Measurements from ENCODE around the gene ADAMTS17. TPM values are rescaled to one million over a fixed set of nuclear protein-coding genes. Genes with fewer than 3 reads are reported as not detected.

Gene ADAMTS17
- total RNA-seq, 1 donor from 2014 or later, result 0.83 TPM

GRCh38 chr15:100174904-100175275, 166.9 kb downstream of the ADAMTS17 start:
- H3K27me3 Mint-ChIP-seq (ENCODE audit: insufficient read depth), result peaks cover 2% of the 10 kb centered on the region
- peaks cover 4% of the 10 kb centered on the region for H3K36me3 Mint-ChIP-seq (ENCODE audit: low read depth)
- H3K4me1 Mint-ChIP-seq (ENCODE audit: low read depth), result peaks cover 9% of the 10 kb centered on the region
- no peak overlapping the region for H3K4me3 Mint-ChIP-seq
- intact Hi-C loops (cut with micrococcal nuclease), result loop anchor here (5.0 kb wide), 1 partner anchor 1528 kb away; the partner anchor contains the start of gene IGF1R
- DNase-seq (ENCODE audit: low spot score), result no peak
- H3K27ac Mint-ChIP-seq, result no peak overlapping the region
- peaks cover 43% of the 10 kb centered on the region for H3K9me3 Mint-ChIP-seq

DNA sequence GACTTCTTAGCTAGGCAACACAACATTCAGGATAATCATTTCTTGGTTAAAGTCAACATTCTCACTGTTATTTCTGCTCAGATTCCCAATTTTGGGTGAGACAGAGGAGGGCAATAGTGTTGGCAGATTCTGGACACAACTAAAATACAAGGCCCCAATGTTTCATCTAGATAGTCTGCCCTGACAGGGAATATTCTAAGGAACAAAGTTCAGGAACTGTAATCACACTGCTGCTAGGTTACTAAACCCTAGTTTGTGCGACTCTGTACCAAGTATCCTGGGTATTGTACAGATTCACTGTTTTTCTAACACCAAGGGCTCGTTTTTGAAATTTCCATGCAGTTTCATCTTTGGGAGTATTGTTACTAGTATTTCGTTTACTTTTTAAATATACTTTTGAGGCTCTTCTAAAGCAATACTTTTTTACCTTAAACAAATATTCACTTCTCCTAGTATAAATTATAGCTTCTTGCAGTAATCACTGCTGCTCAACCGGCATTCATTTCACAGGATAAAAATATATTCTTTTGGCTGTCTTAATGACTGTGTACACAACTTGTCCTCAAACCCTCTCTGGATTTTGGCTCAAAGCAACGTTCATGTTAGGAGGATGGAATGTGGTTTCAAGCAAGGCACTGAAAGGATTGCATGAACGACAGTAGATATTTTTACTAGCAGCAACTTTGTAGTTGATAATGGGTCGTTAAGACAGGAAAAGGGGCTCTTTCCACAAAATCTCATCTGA, 167.4 kb downstream of the ADAMTS17 start:
- H3K9me3 Mint-ChIP-seq, result peaks cover 43% of the 10 kb centered on the region
- DNase-seq (ENCODE audit: low spot score), result no peak
- intact Hi-C loops (cut with micrococcal nuclease), result loop anchor here (5.0 kb wide), 1 partner anchor 1527 kb away; the partner anchor contains the start of gene IGF1R
- peaks cover 15% of the 10 kb centered on the region for H3K4me1 Mint-ChIP-seq (ENCODE audit: low read depth)
- H3K27ac Mint-ChIP-seq, result no peak overlapping the region
- H3K36me3 Mint-ChIP-seq (ENCODE audit: low read depth), result peaks cover 4% of the 10 kb centered on the region
- peaks cover 2% of the 10 kb centered on the region for H3K27me3 Mint-ChIP-seq (ENCODE audit: insufficient read depth)
- H3K4me3 Mint-ChIP-seq, result no peak overlapping the region

GRCh38 chr15:100172356-100173024, 169.3 kb downstream of the ADAMTS17 start:
- peaks cover 4% of the 10 kb centered on the region for H3K36me3 Mint-ChIP-seq (ENCODE audit: low read depth)
- H3K4me3 Mint-ChIP-seq, result no peak overlapping the region
- intact Hi-C loops (cut with micrococcal nuclease), result loop anchor here (5.0 kb wide), 1 partner anchor 1525 kb away; the partner anchor contains the start of gene IGF1R
- no peak overlapping the region for H3K27ac Mint-ChIP-seq
- peaks cover 2% of the 10 kb centered on the region for H3K27me3 Mint-ChIP-seq (ENCODE audit: insufficient read depth)
- peaks cover 33% of the 10 kb centered on the region for H3K9me3 Mint-ChIP-seq
- no peak for DNase-seq (ENCODE audit: low spot score)
- peaks cover 15% of the 10 kb centered on the region for H3K4me1 Mint-ChIP-seq (ENCODE audit: low read depth)

- Mint-ChIP-seq H3K9me3 (peaks cover 23% of the 10 kb centered on the region), H3K27me3 (ENCODE audit: insufficient read depth) (no peaks in the 10 kb centered on the region), H3K27ac (no peak overlapping the region), H3K4me1 (ENCODE audit: low read depth) (peaks cover 15% of the 10 kb centered on the region), H3K4me3 (no peak overlapping the region), H3K36me3 (ENCODE audit: low read depth) (peaks cover 6% of the 10 kb centered on the region)
- no peak for DNase-seq (ENCODE audit: low spot score)
- intact Hi-C loops (cut with micrococcal nuclease), result loop anchor here (2.0 to 5.0 kb wide), 3 partner anchors 171 to 1524 kb away; partner anchors contain the start of gene IGF1R
Measured at GRCh38 chr15:100171411-100171810, 170.4 kb downstream of the ADAMTS17 start.

DNA sequence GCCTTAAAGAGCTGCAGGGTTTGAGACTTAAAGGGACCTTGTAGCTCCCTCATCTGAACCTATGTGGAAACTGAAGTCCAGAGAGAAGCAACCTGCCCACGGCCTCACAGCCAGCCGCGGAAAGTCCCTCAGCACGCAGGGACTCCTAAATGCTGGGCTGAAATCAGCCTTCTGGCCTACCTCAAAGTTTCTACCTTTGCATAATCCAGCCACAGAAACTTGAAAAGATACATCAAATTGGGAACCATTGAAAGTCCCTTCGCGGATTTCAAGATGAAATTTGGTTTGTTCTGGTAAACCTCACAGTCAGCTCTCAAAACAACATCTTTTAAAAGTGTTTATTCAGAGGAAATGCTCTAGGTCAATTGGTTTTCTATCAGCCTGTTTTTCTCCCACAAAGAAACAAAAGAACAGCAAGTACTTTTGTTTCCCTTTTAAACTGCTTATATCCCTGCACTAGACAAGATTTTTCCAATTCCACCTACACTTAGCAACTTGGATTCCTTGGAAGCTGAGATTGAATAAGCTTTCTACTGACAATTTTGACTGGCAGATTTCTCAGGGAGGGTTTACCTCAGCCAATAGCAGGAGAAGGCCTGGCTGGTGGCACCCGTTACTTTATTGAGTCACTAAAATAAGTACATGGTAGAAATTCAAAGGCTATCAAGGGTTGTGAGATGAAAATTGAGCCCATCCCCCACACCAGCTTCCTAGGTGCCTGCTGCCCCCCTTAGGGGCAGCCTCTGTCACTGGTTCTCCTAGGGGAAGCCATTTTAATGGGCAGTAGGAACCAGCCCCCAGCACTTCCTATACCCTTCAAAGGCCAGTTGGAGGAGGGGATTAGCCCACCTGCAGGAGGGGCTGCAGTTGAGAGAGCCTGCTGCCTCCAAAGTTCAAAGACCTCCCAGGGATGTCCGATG, 171.2 kb downstream of the ADAMTS17 start:
- H3K27me3 Mint-ChIP-seq (ENCODE audit: insufficient read depth), result peaks cover 1% of the 10 kb centered on the region
- H3K27ac Mint-ChIP-seq, result peak overlapping the region; percentile 83
- H3K9me3 Mint-ChIP-seq, result peaks cover 16% of the 10 kb centered on the region
- H3K4me1 Mint-ChIP-seq (ENCODE audit: low read depth), result peaks cover 15% of the 10 kb centered on the region
- peak; percentile 43 for DNase-seq (ENCODE audit: low spot score)
- intact Hi-C loops (cut with micrococcal nuclease), result loop anchor here (1.0 to 5.0 kb wide), 5 partner anchors 59 to 1523 kb away; partner anchors contain the start of gene IGF1R
- peaks cover 4% of the 10 kb centered on the region for H3K36me3 Mint-ChIP-seq (ENCODE audit: low read depth)
- H3K4me3 Mint-ChIP-seq, result no peak overlapping the region

GRCh38 chr15:100169615-100170290, 172.0 kb downstream of the ADAMTS17 start:
- Mint-ChIP-seq H3K4me3 (no peak overlapping the region), H3K27ac (peak overlapping the region; percentile 67), H3K4me1 (ENCODE audit: low read depth) (peaks cover 15% of the 10 kb centered on the region), H3K27me3 (ENCODE audit: insufficient read depth) (peaks cover 1% of the 10 kb centered on the region), H3K9me3 (peaks cover 11% of the 10 kb centered on the region), H3K36me3 (ENCODE audit: low read depth) (peaks cover 4% of the 10 kb centered on the region)
- intact Hi-C loops (cut with micrococcal nuclease), result loop anchor here (1.0 to 5.0 kb wide), 5 partner anchors 58 to 1522 kb away; partner anchors contain the start of gene IGF1R
- DNase-seq (ENCODE audit: low spot score), result no peak

DNA sequence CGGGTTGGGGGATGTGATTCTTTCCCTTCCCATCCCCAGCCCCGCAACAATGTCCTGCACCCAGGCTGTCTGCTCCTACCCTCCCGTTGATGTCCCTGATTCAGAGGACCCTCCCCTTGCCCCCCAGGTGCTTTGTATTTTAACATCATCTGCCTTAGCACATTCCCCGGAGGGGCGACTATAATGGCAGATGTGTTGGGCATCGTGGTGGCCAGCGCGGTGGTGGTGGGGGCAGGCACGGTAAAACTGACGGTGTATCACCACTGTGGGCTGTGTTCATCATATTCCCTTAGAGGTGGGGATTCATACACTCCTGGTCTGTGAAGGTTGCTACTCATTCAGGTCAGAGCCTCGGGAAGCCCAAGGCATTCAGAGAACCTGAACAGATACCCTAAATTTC, 173.0 kb downstream of the ADAMTS17 start:
- H3K4me1 Mint-ChIP-seq (ENCODE audit: low read depth), result peaks cover 15% of the 10 kb centered on the region
- H3K9me3 Mint-ChIP-seq, result peaks cover 8% of the 10 kb centered on the region
- H3K36me3 Mint-ChIP-seq (ENCODE audit: low read depth), result peaks cover 4% of the 10 kb centered on the region
- no peak overlapping the region for H3K4me3 Mint-ChIP-seq
- H3K27me3 Mint-ChIP-seq (ENCODE audit: insufficient read depth), result peaks cover 1% of the 10 kb centered on the region
- H3K27ac Mint-ChIP-seq, result no peak overlapping the region
- intact Hi-C loops (cut with micrococcal nuclease), result no loop called here
- no peak for DNase-seq (ENCODE audit: low spot score)

DNA sequence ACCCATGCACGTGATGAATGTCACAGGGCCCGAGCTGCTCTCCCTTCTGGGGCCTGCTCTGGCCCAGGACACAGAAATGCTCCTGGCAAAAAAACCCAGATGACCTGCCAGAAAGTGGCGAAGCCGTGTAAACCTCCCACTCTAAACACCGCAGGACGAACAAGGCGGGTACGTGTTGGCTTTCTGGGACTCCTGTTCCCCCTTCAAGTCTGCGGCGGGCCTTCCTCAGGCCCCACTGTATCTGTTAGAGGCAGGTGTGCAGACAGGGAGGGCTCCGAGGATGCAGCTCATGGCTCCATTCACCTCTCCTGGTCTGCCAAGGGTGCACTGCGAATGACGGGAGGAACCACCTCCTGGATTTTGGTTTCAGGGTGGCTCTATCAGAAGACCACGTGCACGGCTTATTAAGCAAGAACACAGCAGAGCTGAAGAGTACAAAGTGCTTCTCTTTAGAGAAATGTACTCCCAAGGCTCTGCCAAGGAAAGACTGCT, 173.8 kb downstream of the ADAMTS17 start:
- DNase-seq (ENCODE audit: low spot score), result no peak
- H3K36me3 Mint-ChIP-seq (ENCODE audit: low read depth), result peaks cover 4% of the 10 kb centered on the region
- H3K27ac Mint-ChIP-seq, result no peak overlapping the region
- H3K9me3 Mint-ChIP-seq, result peaks cover 8% of the 10 kb centered on the region
- intact Hi-C loops (cut with micrococcal nuclease), result no loop called here
- peaks cover 15% of the 10 kb centered on the region for H3K4me1 Mint-ChIP-seq (ENCODE audit: low read depth)
- H3K27me3 Mint-ChIP-seq (ENCODE audit: insufficient read depth), result peaks cover 1% of the 10 kb centered on the region
- no peak overlapping the region for H3K4me3 Mint-ChIP-seq

DNA sequence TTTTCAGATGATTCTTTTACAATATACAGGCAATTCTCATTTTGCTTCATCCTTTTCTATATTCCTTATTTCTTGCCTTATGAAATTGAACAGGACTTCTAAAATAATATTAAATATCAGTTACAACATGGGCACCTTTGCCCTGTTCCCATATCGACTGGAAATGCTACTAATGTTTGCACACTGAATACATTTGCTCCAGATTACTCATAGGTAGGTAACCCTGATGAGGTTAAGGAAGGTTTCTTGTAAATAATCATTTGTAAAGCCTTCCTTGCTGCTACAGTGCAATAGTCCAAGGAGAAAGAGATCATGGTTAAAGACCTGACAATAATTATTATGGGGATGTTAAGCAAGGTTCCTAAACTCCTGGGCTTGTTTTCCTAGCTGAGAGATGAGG, 175.5 kb downstream of the ADAMTS17 start:
- Mint-ChIP-seq H3K4me1 (ENCODE audit: low read depth) (peaks cover 15% of the 10 kb centered on the region), H3K27me3 (ENCODE audit: insufficient read depth) (peaks cover 1% of the 10 kb centered on the region), H3K9me3 (peaks cover 3% of the 10 kb centered on the region), H3K27ac (no peak overlapping the region), H3K4me3 (no peak overlapping the region), H3K36me3 (ENCODE audit: low read depth) (peaks cover 4% of the 10 kb centered on the region)
- intact Hi-C loops (cut with micrococcal nuclease), result no loop called here
- DNase-seq (ENCODE audit: low spot score), result no peak

GRCh38 chr15:100163961-100164360, 177.8 kb downstream of the ADAMTS17 start:
- Mint-ChIP-seq H3K27me3 (ENCODE audit: insufficient read depth) (peaks cover 1% of the 10 kb centered on the region), H3K4me3 (no peak overlapping the region), H3K9me3 (no peaks in the 10 kb centered on the region), H3K36me3 (ENCODE audit: low read depth) (peaks cover 2% of the 10 kb centered on the region), H3K4me1 (ENCODE audit: low read depth) (no peaks in the 10 kb centered on the region), H3K27ac (no peak overlapping the region)
- intact Hi-C loops (cut with micrococcal nuclease), result no loop called here
- DNase-seq (ENCODE audit: low spot score), result no peak

- no peak for DNase-seq (ENCODE audit: low spot score)
- intact Hi-C loops (cut with micrococcal nuclease), result no loop called here
- H3K4me1 Mint-ChIP-seq (ENCODE audit: low read depth), result no peaks in the 10 kb centered on the region
- no peak overlapping the region for H3K27ac Mint-ChIP-seq
- H3K9me3 Mint-ChIP-seq, result no peaks in the 10 kb centered on the region
- H3K36me3 Mint-ChIP-seq (ENCODE audit: low read depth), result no peaks in the 10 kb centered on the region
- H3K4me3 Mint-ChIP-seq, result no peak overlapping the region
- no peaks in the 10 kb centered on the region for H3K27me3 Mint-ChIP-seq (ENCODE audit: insufficient read depth)
Measured at GRCh38 chr15:100160953-100161352, 180.8 kb downstream of the ADAMTS17 start.

DNA sequence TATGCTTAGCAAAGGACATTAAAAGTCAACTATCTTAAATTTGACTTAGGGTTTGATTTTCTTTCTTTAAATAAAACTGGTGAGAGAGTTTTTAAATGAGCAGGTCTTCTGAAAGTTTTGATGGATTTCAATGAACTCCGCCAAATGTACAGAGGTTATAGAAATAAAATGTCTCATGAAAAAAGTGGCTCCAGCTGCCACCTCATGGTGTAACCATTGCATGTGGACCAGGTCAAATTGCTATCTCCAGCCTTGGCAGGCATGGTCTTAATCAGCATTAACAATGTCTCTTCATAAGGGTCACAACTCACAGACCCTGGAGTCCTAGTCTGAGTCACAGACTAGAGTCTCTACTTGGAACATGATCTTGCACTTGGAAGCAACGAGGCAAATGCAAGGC, 182.3 kb downstream of the ADAMTS17 start:
- Mint-ChIP-seq H3K9me3 (no peaks in the 10 kb centered on the region), H3K36me3 (ENCODE audit: low read depth) (no peaks in the 10 kb centered on the region), H3K27ac (no peak overlapping the region), H3K27me3 (ENCODE audit: insufficient read depth) (no peaks in the 10 kb centered on the region), H3K4me3 (no peak overlapping the region), H3K4me1 (ENCODE audit: low read depth) (no peaks in the 10 kb centered on the region)
- intact Hi-C loops (cut with micrococcal nuclease), result no loop called here
- no peak for DNase-seq (ENCODE audit: low spot score)

Data from activated T-helper 1 cell treated with anti-CD3 and anti-CD28 coated beads, Interleukin-12 subunit alpha, Interleukin-12 subunit beta, Interleukin-2, Interleukin-4 antibody, amounts not matched to agents 30 ng/mL and 10 ng/mL and 1 ng/mL, durations not matched to agents 14 hours and 24 hours and 36 hours (primary cell).